Pancreas (tissue), 10 donors: ENCODE results near the gene TMPRSS11B. TPM values are rescaled to one million over a fixed set of nuclear protein-coding genes. Genes with fewer than 3 reads are reported as not detected.
A peak's percentile ranks its signal among the peaks of the same experiment; 100 is the strongest.

ENCODE experiments used
- ATAC-seq, 4 donors: fragments of 200-7000 bp; cut with Tn5 transposase; one replicate each; pipeline versions ENCODE4 v1.8.0 to v1.9.1; 2020; ENCODE audit warnings: mild to moderate bottlenecking in 4 of 4, moderate library complexity in 4 of 4
- DNase-seq, 6 donors: peaks; one replicate each; pipeline ENCODE4 v3.0.0-alpha.2; 2020
- FAIRE-seq: peaks from 2 replicates; lab custom pipeline; 2012; peaks lifted over from hg19 to GRCh38; lab: Jason Lieb, UNC
- H3K27ac ChIP-seq, 4 donors: fragments of 200-600 bp; sonication (generic); 1 replicate in 3 of 4; 2 replicates in 1 of 4; pipeline versions ENCODE4 v1.5.0 to v1.8.0; 2020
- H3K27me3 ChIP-seq, 4 donors: fragments of 200-600 bp; one replicate each; pipeline ENCODE4 v1.8.0; 2021
- H3K36me3 ChIP-seq, 3 donors: fragments of 200-600 bp; sonication (generic) in 1 of 3; one replicate each; pipeline versions ENCODE4 v1.5.0 to v1.8.0; 2020 to 2021
- H3K4me1 ChIP-seq, 3 donors: fragments of 200-600 bp; one replicate each; pipeline ENCODE4 v1.8.0; 2021
- H3K4me3 ChIP-seq, 4 donors: fragments of 200-600 bp; sonication (generic) in 2 of 4; one replicate each; pipeline versions ENCODE4 v1.5.0 to v1.8.0; 2020 to 2021
- H3K9me3 ChIP-seq, 4 donors: fragments of 200-600 bp; one replicate each; pipeline ENCODE4 v1.8.0; 2021
- WGBS, 2 donors: extraction: QIAGEN DNeasy Blood & Tissue Kit; methylation state at CpG; one replicate each; pipeline ENCODE4 v1.1.7; 2013; 5-methylcytosine and 5-hydroxymethylcytosine counted together
- intact Hi-C, 3 donors: fragments of 100-400 bp; cut with DNase I; formaldehyde crosslinking; loops; one replicate each; pipeline versions ENCODE4 v1.11.1 to v1.14.2; 2022
- polyA plus RNA-seq, 2 donors: library from polyadenylated mRNA; stranded (reverse); fragments of 200-250 nt; gene quantifications; one replicate each; pipeline ENCODE4 v1.2.3, GENCODE V29; 2013
- total RNA-seq, 6 donors: library from RNA; stranded (reverse); fragmentation: NEBNext Ultra II Directional in 4 of 6; extraction: Animal tissue kit (Norgen Biotek cat#: 25700) in 4 of 6; gene quantifications; one replicate each; pipeline versions ENCODE4 v1.2.1 to v1.2.4, GENCODE V29; 2021 to 2023
- TF ChIP-seq, protein P1 (sequence below), 4 donors: fragments of 200-600 bp; sonication (generic) in 3 of 4; IDR thresholded peaks; one replicate each; pipeline versions ENCODE4 v1.5.0 to v1.8.0; 2021; ENCODE audit warnings: antibody characterized with exemption in 4 of 4
- donor health status: healthy with polysubstance abuse.
- donor health status: DM: no; HTN: no; CAD: no; lungs with moderate emphysema.
- donor health status: DM: no; HTN: no; CAD: no.
- donor health status: control.
- donor health status: control.
- donor health status: Bipolar disorder and iron deficiency.
- donor health status: DM: yes; HTN: yes; CAD: no.
- donor health status: DM: no; HTN: no; CAD: no.
- donor health status: DM: no; HTN: no; CAD: no.
- donor health status: DM: yes; HTN: yes; CAD: no.

TMPRSS11B gene
- total and polyA plus RNA-seq, 8 donors = 0.07 TPM; not detected in 7

GRCh38 chr4:68182382-68182820 lies 63.1 kb downstream of the TMPRSS11B start:
- TF ChIP-seq, protein P1, sequence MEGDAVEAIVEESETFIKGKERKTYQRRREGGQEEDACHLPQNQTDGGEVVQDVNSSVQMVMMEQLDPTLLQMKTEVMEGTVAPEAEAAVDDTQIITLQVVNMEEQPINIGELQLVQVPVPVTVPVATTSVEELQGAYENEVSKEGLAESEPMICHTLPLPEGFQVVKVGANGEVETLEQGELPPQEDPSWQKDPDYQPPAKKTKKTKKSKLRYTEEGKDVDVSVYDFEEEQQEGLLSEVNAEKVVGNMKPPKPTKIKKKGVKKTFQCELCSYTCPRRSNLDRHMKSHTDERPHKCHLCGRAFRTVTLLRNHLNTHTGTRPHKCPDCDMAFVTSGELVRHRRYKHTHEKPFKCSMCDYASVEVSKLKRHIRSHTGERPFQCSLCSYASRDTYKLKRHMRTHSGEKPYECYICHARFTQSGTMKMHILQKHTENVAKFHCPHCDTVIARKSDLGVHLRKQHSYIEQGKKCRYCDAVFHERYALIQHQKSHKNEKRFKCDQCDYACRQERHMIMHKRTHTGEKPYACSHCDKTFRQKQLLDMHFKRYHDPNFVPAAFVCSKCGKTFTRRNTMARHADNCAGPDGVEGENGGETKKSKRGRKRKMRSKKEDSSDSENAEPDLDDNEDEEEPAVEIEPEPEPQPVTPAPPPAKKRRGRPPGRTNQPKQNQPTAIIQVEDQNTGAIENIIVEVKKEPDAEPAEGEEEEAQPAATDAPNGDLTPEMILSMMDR (IDR thresholded peaks at IDR 0.05) = no peak
- FAIRE-seq (no peak), ATAC-seq (no peak), DNase-seq (peak in 2 of 6 donors; percentile 36 to 50)
- H3K4me3 ChIP-seq = no peak overlapping the region
- no peak overlapping the region for H3K27ac ChIP-seq
- 91 to 92% methylated on average over 24 to 27 of the region's 27 CpGs for WGBS, 2 donors
- H3K9me3 ChIP-seq = no peaks in the 10 kb centered on the region
- H3K27me3 ChIP-seq = no peaks in the 10 kb centered on the region
- H3K4me1 ChIP-seq = no peaks in the 10 kb centered on the region
- intact Hi-C loops = no loop called here
- H3K36me3 ChIP-seq = no peaks in the 10 kb centered on the region

GRCh38 chr4:68180849-68181526 lies 64.5 kb downstream of the TMPRSS11B start:
- intact Hi-C loops = no loop called here
- Histone ChIP-seq H3K27me3 (no peaks in the 10 kb centered on the region), H3K27ac (no peak overlapping the region), H3K36me3 (no peaks in the 10 kb centered on the region), H3K4me1 (no peaks in the 10 kb centered on the region), H3K4me3 (no peak overlapping the region), H3K9me3 (no peaks in the 10 kb centered on the region)
- no peak for ATAC-seq
- FAIRE-seq = no peak
- TF ChIP-seq, protein P1 (IDR thresholded peaks at IDR 0.05) = no peak
- no peak for DNase-seq
- WGBS, 2 donors = 62 to 77% methylated on average over 1 of the region's 1 CpG

GRCh38 chr4:68176904-68177303 lies 68.6 kb downstream of the TMPRSS11B start:
- Histone ChIP-seq H3K36me3 (no peaks in the 10 kb centered on the region), H3K4me1 (no peaks in the 10 kb centered on the region), H3K4me3 (no peak overlapping the region), H3K9me3 (no peaks in the 10 kb centered on the region), H3K27ac (no peak overlapping the region), H3K27me3 (no peaks in the 10 kb centered on the region)
- TF ChIP-seq, protein P1 (IDR thresholded peaks at IDR 0.05) = no peak
- intact Hi-C loops = loop anchor here in 1 of 3 donors (10.0 kb wide), 1 partner anchor 302 kb away; no protein-coding TSS in a partner anchor
- FAIRE-seq = no peak
- WGBS, 2 donors = 19 to 20% methylated on average over 2 of the region's 2 CpGs
- no peak for ATAC-seq
- DNase-seq = no peak

Other genes with a start within 250 kb of the TMPRSS11B start
- not detected for gene TMPRSS11F, start 115.8 kb downstream of the TMPRSS11B start, total RNA-seq
- gene TMPRSS11F, start 115.8 kb downstream of the TMPRSS11B start, polyA plus RNA-seq = not detected
- 10 to 100 TPM; 31.5 to 58.8 (median 37.9) TPM for gene YTHDC1, start 104.4 kb upstream of the TMPRSS11B start, total RNA-seq
- gene YTHDC1, start 104.4 kb upstream of the TMPRSS11B start, polyA plus RNA-seq = 10 to 100 TPM; 31.1 to 43.5 TPM
- gene TMPRSS11E, start 201.8 kb upstream of the TMPRSS11B start, total RNA-seq = under 1 TPM in 4 of 6 donors, not detected in 2; 0.20 to 0.67 (median 0.61) TPM
- gene TMPRSS11E, start 201.8 kb upstream of the TMPRSS11B start, polyA plus RNA-seq = 1 to 10 TPM in 1 of 2 donors, under 1 TPM in 1; 0.65 to 1.0 TPM